ENCODE measurements around the gene LMBR1L. TPM values are rescaled to one million over a fixed set of nuclear protein-coding genes. Genes with fewer than 3 reads are reported as not detected.

LMBR1L gene
- total RNA-seq, 1 donor from 2014 or later = 79.9 TPM

- no peak for TF ChIP-seq CTCF (IDR thresholded peaks at IDR 0.05)
- H3K4me3 Mint-ChIP-seq = no peak overlapping the region
- H3K27ac Mint-ChIP-seq = no peak overlapping the region
- H3K36me3 Mint-ChIP-seq (ENCODE audit: low read depth) = peaks cover 46% of the 10 kb centered on the region
- ATAC-seq (ENCODE audit: low read depth) (no peak), DNase-seq (no peak)
- H3K4me1 Mint-ChIP-seq = peaks cover 20% of the 10 kb centered on the region
- ChIA-PET POLR2A (interaction anchor here (1.3 to 2.0 kb wide), 5 partner anchors 10 to 91 kb away, joined by 3 to 14 read pairs (median 4); partner anchors contain the start of genes TUBA1A and TUBA1B), CTCF (interaction anchor here (0.7 to 4.7 kb wide), 8 partner anchors 10 to 245 kb away, joined by 4 to 55 read pairs (median 6); partner anchors contain the start of genes DDX23, FKBP11 and LMBR1L)
- intact Hi-C loops (cut with micrococcal nuclease) = no loop called here
- H3K27me3 Mint-ChIP-seq = peaks cover 23% of the 10 kb centered on the region
- no peaks in the 10 kb centered on the region for H3K9me3 Mint-ChIP-seq
Measured at GRCh38 chr12:49097381-49097780, 13.3 kb downstream of the LMBR1L start.

- peak overlapping the region; percentile 54 for H3K4me3 Mint-ChIP-seq
- ChIA-PET CTCF (interaction anchor here (1.4 to 6.5 kb wide), 4 partner anchors 12 to 98 kb away, joined by 3 to 79 read pairs (median 18); partner anchors contain the start of gene RHEBL1), POLR2A (interaction anchor here (0.8 to 2.0 kb wide), 4 partner anchors 15 to 105 kb away, joined by 3 to 6 read pairs (median 4); no protein-coding TSS in a partner anchor)
- H3K36me3 Mint-ChIP-seq (ENCODE audit: low read depth) = peaks cover 24% of the 10 kb centered on the region
- H3K27ac Mint-ChIP-seq = no peak overlapping the region
- peaks cover 42% of the 10 kb centered on the region for H3K4me1 Mint-ChIP-seq
- TF ChIP-seq CTCF (IDR thresholded peaks at IDR 0.05) = no peak
- intact Hi-C loops (cut with micrococcal nuclease) = loop anchor here (5.0 kb wide), 1 partner anchor 113 kb away; no protein-coding TSS in a partner anchor
- DNase-seq = no peak
- peaks cover 44% of the 10 kb centered on the region for H3K27me3 Mint-ChIP-seq
- ATAC-seq (ENCODE audit: low read depth) = no peak
- no peaks in the 10 kb centered on the region for H3K9me3 Mint-ChIP-seq
Measured at GRCh38 chr12:49094975-49095365, 15.7 kb downstream of the LMBR1L start.

GRCh38 chr12:49094160-49094974, 16.3 kb downstream of the LMBR1L start, which contains the start of gene DHH:
DHH (minus strand) TSS chr12:49094801; CDS start chr12:49094512, 289 bp downstream.
- H3K27ac Mint-ChIP-seq = no peak within 1 kb of the TSS
- CTCF ChIA-PET = interaction anchor here (1.4 to 6.5 kb wide), 4 partner anchors 13 to 97 kb away, joined by 3 to 79 read pairs (median 18); partner anchors contain the start of gene RHEBL1
- ATAC-seq (ENCODE audit: low read depth) (no peak), DNase-seq (no peak)
- TF ChIP-seq CTCF (IDR thresholded peaks at IDR 0.05) = no peak
- intact Hi-C loops (cut with micrococcal nuclease) = loop anchor here (5.0 kb wide), 1 partner anchor 112 kb away; no protein-coding TSS in a partner anchor
- POLR2A ChIA-PET = interaction anchor here (0.5 to 2.0 kb wide), 7 partner anchors 10 to 141 kb away, joined by 3 to 6 read pairs (median 4); no protein-coding TSS in a partner anchor
- H3K27me3 Mint-ChIP-seq = peaks cover 48% of the 10 kb centered on the region
- peak within 1 kb of the TSS; percentile 54 for H3K4me3 Mint-ChIP-seq
- H3K36me3 Mint-ChIP-seq (ENCODE audit: low read depth) = peaks cover 19% of the 10 kb centered on the region
- no peaks in the 10 kb centered on the region for H3K9me3 Mint-ChIP-seq
- H3K4me1 Mint-ChIP-seq = peaks cover 46% of the 10 kb centered on the region

GRCh38 chr12:49093792-49094159, 16.9 kb downstream of the LMBR1L start:
- H3K27ac Mint-ChIP-seq = no peak overlapping the region

More at GRCh38 chr12:49093792-49094159, 16.9 kb downstream of the LMBR1L start:
- Mint-ChIP-seq H3K9me3 (no peaks in the 10 kb centered on the region), H3K36me3 (ENCODE audit: low read depth) (peaks cover 19% of the 10 kb centered on the region), H3K4me1 (peaks cover 50% of the 10 kb centered on the region), H3K27me3 (peaks cover 48% of the 10 kb centered on the region), H3K4me3 (no peak overlapping the region)
- ChIA-PET POLR2A (interaction anchor here (0.5 to 2.0 kb wide), 5 partner anchors 11 to 142 kb away, joined by 3 to 6 read pairs (median 4); no protein-coding TSS in a partner anchor), CTCF (interaction anchor here (1.4 to 6.5 kb wide), 5 partner anchors 13 to 142 kb away, joined by 3 to 79 read pairs (median 16); partner anchors contain the start of gene RHEBL1)
- no peak for TF ChIP-seq CTCF (IDR thresholded peaks at IDR 0.05)
- ATAC-seq (ENCODE audit: low read depth) = no peak
- intact Hi-C loops (cut with micrococcal nuclease) = loop anchor here (5.0 kb wide), 1 partner anchor 111 kb away; no protein-coding TSS in a partner anchor
- DNase-seq = no peak
